HG03520 (cell line): ENCODE data around the gene CFAP43.

Experiments
- ATAC-seq: cut with Tn5 transposase; IDR thresholded peaks from one replicate; pipeline ENCODE4 v1.9.1; 2021; ENCODE audit warnings: mild to moderate bottlenecking, moderate library complexity; ENCODE audit not compliant: unreplicated experiment

CFAP43 gene

GRCh38 chr10:104144931-104145330 lies 87.2 kb downstream of the CFAP43 start:
- no peak for ATAC-seq

DNA sequence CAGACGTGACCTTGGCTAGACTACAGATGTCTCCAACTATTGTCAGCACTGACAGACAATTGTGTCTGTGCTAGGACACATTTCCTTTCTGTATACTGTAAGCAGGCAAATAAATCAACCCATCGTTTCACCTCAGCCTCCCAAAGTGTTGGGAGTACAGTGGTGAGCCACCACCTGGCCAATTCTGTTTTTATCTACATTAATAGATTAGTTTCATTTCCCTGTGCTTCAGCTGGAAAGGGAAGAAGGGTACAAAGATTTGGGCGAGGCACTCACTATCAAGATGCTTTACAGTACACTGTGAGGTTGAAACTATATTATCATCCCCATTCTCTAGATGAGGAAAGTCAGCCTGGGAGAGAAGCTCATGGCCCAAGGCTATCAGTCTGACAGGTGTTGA lies 88.3 kb downstream of the CFAP43 start:
- no peak for ATAC-seq

- no peak for ATAC-seq
Measured at GRCh38 chr10:104142081-104142480, 90.1 kb downstream of the CFAP43 start.

DNA sequence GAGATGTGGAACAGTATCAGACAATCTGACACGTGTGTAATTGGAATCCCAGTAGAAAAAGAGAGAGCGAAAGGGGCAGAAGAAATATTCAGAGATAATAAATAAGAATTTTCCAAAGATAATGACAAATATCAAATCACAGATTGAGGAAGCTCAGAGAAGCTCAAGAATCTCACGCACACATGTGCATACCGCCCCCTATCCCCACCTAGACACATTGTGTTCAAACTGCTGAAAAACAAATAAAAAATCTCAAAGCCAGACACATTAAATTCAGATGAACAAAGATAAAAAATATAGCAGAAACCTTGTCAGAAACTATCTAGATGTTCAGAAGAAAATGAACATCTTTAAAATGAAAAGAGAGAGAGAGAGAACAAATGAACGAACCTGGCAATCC lies 92.9 kb downstream of the CFAP43 start:
- no peak for ATAC-seq

GRCh38 chr10:104138131-104138530 lies 94.0 kb downstream of the CFAP43 start:
- ATAC-seq = no peak

DNA sequence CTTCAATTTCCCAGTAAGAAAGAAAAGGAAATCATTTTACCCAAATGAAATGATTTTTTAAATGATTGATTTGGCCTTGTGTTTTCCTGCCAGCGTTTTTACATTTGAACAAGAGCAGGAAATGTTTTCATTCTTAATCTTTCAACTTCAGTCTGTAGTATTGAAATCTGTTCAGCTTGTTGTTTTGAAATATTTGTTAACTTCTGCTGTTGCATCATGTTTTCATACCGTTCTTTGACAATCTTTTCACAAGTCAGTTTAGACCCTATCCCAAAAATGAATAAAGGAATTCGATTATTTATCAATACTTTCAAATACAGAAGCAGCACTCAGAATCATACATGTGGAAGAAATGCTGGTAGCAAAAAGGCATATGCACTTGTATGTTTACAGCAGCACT lies 102.1 kb downstream of the CFAP43 start:
- ATAC-seq = no peak

GRCh38 chr10:104128214-104128613 lies 104.0 kb downstream of the CFAP43 start:
- ATAC-seq = no peak

DNA sequence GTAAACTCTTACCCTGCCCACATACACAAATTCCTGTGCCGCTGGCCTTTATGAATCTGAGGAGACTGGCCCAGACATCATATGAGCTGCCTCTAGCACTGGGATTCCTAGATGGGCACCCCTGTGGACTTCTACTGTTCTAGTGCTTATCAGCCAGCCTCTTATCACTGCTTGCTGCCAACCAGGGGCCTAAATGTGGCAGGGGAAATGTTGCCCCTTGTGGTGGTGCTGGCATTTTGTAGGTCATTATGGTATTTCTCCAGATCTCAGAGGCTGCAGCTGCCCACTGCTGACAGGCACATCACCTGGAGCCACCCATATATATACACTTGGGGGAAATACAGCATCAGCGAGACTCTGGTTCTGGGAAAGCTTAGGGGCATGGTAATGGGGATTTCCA lies 104.8 kb downstream of the CFAP43 start:
- no peak for ATAC-seq

- no peak for ATAC-seq
Measured at GRCh38 chr10:104123397-104123796, 108.8 kb downstream of the CFAP43 start.

- ATAC-seq = no peak
Measured at GRCh38 chr10:104122225-104123107, 109.7 kb downstream of the CFAP43 start.

- ATAC-seq = peak; percentile 89
Measured at GRCh38 chr10:104121485-104122224, 110.5 kb downstream of the CFAP43 start, which contains the start of gene SFR1. Gene SFR1, plus strand, starts transcription at chr10:104122171. Its CDS starts 13 bp downstream, at chr10:104122184.

- ATAC-seq = peak; percentile 37
Measured at GRCh38 chr10:104120903-104121484, 111.2 kb downstream of the CFAP43 start.

- no peak for ATAC-seq
Measured at GRCh38 chr10:104120512-104120902, 111.7 kb downstream of the CFAP43 start.

- no peak for ATAC-seq
Measured at GRCh38 chr10:104119996-104120395, 112.2 kb downstream of the CFAP43 start.

DNA sequence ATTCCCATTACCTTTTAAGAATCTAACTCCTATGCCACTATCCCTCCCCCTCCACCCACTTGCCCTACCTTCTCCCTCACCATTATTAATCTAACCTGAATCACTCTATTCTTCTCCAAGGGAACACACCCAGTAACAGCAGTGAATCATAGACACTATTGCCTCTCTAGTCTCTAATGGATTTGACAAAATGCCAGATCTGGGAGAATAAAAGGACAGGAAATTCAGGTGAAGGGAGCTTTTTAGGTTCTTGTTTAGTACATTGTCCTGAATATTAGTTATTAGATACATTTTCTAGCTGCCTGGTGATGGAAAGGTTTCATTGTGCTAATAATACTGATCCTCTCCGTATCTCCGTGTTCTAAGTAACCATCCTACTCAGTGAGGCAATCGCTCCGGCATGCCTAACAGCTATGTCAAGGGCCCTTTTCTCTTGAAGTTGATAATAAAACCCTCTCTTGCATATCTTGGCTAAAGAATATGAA lies 114.3 kb downstream of the CFAP43 start:
- ATAC-seq = no peak

- no peak for ATAC-seq
Measured at GRCh38 chr10:104113376-104113956, 118.7 kb downstream of the CFAP43 start.

- ATAC-seq = peak; percentile 83
Measured at GRCh38 chr10:104109908-104110662, 122.1 kb downstream of the CFAP43 start.

DNA sequence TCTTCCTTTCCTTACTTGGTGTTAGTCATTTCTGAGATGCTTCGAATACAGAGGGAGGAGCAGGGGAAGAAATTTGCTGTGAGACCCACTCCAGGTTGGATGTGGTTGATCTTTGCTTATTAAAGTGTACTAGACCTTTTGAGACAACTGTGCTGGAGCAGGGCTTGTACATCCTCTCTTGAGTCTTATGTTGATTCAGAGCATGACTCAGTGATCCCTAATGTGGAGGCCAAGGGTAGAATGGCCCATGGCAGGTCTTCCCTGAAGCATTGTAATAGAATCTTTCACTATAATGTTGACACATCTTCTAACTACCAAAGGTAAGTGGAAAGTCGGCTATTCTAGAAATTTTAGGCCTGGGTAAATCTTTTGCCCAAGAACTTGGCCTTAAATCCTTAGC lies 127.2 kb downstream of the CFAP43 start:
- no peak for ATAC-seq

DNA sequence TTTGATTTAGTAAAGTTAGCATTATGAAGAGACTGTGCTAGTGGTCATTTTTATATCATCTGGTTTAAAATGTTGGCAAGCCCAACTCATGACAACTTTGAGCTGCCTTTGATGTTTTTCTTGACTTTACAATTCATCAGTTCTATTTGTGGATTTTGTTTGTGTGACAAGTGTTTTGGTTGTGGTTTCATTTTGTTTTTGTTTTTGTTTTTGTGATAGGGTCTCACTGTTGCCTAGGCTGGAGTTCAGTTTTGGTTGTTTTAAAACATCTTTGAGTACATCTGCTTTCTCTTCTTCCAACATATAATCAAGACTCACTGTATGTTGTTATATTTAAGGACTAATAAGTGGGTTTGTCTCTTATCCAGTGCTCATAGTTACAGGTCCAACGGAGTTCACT lies 127.7 kb downstream of the CFAP43 start:
- no peak for ATAC-seq

- ATAC-seq = peak; percentile 70
Measured at GRCh38 chr10:104103956-104104355, 128.2 kb downstream of the CFAP43 start.
